A673 (cell line): ENCODE measurements around the gene STAG1.

Experiments
- EZH2 ChIP-seq: fragments of 200-600 bp; sonication (generic); IDR thresholded peaks from 2 replicates; pipeline ENCODE4 v1.6.1; 2017; ENCODE audit warnings: borderline replicate concordance, low read depth, mild to moderate bottlenecking, mixed read lengths, antibody characterized with exemption, low read length; ENCODE audit not compliant: poor library complexity, severe bottlenecking
- TF ChIP-seq, protein P1 (sequence below): fragments of 300-800, 200-600 bp; sonication (generic); conservative IDR thresholded peaks from 2 replicates; pipeline ENCODE4 v1.5.1; 2017; ENCODE audit warnings: low read depth, mild to moderate bottlenecking, antibody characterized with exemption, low read length, moderate library complexity, mixed read lengths

DNA sequence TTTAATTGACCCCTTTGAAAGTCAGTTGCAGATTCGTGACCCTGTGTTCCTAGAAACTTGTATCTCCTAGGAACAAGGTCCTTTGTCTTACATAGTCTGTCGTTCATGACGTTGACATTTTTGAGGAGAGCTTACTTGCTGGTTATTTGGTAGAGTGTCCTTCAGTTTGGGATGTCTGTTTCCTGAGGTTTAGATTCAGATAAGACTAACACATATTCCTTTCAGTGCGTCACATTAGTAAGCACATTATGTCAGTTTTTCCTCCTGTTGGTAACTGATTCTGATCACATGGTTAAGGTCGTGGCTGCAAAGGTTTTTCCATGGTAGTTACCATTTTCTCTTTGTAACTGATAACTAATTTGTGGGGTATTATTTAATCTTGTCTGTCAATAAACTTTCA lies 421.3 kb downstream of the STAG1 start:
- TF ChIP-seq, protein P1, sequence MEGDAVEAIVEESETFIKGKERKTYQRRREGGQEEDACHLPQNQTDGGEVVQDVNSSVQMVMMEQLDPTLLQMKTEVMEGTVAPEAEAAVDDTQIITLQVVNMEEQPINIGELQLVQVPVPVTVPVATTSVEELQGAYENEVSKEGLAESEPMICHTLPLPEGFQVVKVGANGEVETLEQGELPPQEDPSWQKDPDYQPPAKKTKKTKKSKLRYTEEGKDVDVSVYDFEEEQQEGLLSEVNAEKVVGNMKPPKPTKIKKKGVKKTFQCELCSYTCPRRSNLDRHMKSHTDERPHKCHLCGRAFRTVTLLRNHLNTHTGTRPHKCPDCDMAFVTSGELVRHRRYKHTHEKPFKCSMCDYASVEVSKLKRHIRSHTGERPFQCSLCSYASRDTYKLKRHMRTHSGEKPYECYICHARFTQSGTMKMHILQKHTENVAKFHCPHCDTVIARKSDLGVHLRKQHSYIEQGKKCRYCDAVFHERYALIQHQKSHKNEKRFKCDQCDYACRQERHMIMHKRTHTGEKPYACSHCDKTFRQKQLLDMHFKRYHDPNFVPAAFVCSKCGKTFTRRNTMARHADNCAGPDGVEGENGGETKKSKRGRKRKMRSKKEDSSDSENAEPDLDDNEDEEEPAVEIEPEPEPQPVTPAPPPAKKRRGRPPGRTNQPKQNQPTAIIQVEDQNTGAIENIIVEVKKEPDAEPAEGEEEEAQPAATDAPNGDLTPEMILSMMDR = no peak
- no peak for TF ChIP-seq EZH2
